ENCODE measurements around the gene WNK2. TPM values are rescaled to one million over a fixed set of nuclear protein-coding genes. Genes with fewer than 3 reads are reported as not detected.
A peak's percentile ranks its signal among the peaks of the same experiment; 100 is the strongest.

Gene WNK2
- total RNA-seq, 1 donor from 2014 or later: 12.6 TPM

DNA sequence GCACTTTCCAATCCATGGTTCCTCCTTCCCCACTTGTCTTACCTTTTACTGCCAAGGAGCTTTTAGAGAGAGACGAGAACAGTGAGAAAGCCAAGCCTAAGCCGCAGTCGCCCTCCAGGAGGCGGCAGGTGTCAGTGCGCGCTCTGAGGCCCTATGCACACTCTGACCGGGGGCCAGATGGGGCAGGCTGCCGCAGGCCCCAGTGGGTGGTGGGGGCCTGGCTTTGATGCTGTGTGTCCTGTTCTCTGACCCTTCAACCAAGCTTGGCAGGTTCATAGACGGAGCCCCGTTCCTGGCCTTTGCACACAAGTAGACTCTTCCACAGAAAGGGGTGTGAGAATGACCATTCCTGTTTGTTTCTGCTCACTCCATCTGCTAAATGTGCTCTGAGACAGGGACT, 77.3 kb downstream of the WNK2 start:
- DNase-seq (ENCODE audit: low spot score in 2 of 2) (peak in 1 of 2 donors; percentile 4), FAIRE-seq (no peak)

DNA sequence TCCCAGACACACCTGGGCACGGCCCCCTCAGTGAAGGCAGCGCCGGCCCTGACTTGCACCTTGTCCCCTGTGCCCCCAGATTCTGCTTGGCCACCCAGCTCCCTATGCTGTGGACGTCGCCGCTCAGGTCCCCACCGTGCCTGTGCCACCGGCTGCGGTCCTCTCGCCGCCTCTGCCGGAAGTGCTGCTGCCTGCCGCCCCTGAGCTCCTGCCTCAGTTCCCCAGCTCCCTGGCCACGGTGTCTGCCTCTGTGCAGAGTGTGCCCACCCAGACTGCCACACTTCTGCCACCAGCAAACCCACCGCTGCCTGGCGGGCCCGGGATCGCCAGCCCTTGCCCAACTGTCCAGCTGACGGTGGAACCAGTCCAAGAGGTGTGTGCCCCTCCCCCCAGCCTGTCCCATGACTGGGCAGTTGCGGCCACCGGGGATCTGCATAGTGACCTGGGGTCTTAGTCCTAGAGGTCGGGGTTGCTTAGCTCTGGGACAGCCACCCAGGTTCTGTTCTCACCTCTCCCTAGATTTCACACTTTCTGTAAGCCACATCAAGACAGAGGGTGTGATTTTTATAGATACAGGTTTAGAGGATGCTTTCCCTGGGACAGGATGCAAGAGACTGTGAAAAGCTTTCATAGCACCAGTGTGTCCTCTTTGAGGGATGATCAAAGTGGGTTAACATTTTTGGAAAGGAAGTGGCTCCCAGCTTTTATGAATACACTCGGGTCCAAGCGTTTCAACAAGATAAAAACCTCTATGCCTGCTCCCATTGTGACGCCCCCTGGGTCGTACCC, 78.0 kb downstream of the WNK2 start:
- DNase-seq (ENCODE audit: low spot score in 2 of 2) (peak in 1 of 2 donors; percentile 6), FAIRE-seq (no peak)

DNA sequence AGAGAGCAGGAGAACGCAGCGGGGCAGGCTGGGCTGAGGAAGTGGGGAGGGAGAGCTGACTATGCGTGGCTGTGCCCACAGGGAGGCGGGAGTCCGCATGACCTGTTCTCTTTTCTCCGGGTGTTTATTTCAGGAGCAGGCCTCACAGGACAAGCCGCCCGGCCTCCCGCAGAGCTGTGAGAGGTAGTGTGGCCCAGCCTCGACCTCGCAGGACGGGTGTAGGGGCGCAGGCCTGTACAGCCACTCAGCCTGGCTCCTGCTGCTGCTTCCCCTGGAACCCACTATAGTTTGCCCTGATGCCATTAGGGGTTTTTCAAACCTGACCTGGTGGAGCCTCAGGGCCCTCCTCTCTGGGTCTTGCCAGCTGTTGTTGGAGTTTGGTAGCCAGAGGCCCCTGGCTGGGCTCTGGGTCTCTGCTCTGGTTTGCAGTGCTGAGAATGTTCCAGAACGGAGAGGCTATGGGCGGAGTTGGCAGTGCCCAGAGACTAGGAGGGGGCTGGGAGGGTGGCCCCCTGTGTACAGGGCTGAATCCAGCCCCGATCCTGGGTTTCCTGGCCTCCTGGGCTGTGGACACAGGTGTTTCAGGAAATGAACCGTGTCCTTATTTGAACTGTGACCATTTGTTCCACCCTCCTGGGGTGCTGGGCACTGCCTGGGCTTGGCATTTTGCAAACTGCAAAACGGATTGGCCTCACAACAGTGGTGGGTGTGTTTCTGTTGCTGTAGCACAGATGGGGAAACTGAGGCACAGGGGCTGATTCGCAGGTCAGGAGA, 78.8 kb downstream of the WNK2 start:
- peak in 1 of 2 donors; percentile 6 for DNase-seq (ENCODE audit: low spot score in 2 of 2)

DNA sequence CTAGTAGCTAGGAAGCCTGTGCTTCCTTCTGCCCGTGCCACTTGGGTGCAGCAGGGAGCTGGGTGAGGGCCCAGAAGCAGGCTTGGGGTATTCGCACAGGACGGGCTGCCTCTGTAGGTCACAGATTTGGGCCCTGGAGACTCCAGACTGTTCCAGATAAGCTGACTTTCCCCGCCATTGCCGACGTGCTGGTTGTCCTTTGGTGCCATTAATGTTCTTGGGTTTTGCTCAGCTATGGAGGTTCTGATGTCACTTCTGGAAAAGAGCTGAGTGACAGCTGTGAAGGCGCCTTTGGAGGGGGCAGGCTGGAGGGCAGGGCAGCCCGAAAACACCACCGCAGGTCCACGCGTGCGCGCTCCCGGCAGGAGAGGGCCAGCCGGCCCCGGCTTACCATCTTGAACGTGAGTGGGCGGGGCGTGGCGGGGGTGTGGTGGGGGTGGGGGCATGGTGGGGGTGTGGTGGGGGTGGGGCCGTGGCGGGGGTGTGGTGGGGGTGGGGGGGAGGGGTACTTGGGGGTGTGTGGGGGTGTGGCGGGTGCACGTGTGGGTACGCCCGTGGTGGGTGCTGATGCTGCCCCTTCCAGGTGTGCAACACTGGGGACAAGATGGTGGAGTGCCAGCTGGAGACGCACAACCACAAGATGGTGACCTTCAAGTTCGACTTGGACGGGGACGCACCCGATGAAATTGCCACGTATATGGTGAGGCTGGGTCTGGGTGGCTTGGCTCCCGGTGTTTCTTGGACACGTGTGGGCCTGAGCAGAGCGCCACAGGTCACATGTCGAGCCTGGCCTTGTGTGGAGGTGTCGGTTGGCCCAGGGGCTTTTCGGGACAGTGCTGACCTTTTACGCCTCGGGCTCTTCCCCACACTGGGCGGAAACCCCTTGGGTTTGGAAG, 79.6 kb downstream of the WNK2 start:
- DNase-seq (ENCODE audit: low spot score in 2 of 2) (peak in 1 of 2 donors; percentile 10), FAIRE-seq (no peak)

More for the DNA sequence above, 78.8 kb downstream of the WNK2 start:
- FAIRE-seq: no peak

DNA sequence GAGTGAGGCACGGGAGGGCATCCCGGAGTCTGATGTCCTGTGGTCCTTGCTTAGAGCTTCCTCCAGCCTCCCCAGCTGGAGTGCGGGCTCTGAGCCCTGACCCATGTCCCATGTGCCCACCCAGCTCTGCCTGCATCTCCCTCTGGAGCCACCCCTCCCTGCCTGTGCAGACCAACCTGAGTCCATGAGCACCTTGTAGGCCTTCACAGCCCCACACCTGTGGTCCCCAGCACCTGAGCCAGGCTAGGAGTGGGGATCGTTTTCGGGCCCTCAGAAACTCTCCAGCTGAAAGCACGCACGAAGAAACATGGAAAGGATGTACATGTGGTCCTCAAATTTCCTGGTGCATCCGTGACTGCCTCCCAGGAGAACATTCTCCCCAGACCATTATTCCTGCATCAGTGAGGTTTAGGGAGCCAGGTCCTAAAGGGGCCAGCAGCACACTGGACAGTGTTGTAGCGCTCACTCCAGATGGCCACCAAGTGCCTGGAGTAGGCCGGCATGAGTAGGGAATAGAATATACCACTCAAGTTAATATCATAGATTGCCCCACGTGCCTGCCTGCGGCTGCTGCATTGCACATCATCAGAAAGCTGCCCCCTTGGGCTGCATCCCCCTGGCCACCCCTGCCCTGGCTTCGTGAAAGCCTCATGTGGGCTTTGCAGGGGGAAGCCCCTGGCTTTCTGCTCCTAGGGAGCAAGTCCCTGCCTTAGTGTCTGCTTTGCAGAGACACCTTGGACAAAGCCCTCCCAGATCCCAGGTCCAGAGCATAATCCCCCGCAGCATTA, 80.6 kb downstream of the WNK2 start:
- no peak for FAIRE-seq
- DNase-seq (ENCODE audit: low spot score in 2 of 2): peak in 1 of 2 donors; percentile 8

DNA sequence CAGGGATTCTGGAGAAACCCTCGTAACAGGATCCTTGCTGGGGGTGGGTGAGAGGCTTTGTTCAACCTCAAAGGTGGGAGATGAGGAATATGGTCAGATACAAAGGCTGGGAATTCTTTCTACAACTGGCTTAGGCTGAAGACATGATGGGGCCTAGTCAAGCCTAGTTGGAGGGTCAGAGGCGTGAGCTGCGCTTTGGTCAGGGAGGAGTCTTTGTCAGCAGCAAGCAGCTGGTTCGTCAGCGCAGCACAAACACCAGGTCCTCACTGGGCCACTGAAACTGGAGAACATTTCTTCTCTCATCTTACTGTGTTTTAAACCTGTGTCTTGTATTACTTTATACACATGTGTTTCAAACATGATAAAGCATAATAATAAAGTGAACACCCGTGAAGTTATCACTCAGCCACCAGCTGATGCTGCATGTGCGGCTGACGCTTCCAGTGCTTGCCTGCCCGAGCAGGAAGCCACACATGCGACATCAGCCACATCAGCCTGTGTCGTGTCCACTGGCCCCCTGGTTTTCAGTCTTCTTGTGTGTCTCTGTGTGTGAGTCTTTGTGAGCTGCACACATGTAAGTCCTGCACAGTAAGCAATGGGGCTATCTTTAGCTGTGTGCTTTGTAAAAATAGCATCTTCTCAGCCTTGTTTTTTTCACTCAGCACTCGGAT, 81.5 kb downstream of the WNK2 start:
- no peak for FAIRE-seq
- peak in 1 of 2 donors; percentile 49 for DNase-seq (ENCODE audit: low spot score in 2 of 2)

DNA sequence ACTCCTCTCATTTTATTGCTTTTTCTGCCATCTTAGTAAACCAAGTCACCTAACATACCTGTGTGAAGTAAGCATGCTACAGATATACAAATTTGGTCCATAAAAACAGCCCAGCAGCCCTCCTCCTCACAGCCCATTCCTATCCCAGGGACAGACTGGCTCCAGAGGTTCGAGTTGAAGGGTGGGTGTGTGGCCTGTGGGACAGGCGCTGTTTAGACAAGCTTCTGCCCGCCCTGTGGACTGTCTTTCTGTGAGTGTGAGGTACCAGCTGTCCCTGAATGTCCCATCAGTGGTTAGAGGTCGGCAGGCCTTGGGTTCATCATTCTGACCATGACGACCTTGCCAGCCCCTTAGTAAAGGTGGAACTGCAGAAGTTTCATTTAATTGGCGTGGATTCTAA, 82.0 kb downstream of the WNK2 start:
- DNase-seq (ENCODE audit: low spot score in 2 of 2): no peak

DNA sequence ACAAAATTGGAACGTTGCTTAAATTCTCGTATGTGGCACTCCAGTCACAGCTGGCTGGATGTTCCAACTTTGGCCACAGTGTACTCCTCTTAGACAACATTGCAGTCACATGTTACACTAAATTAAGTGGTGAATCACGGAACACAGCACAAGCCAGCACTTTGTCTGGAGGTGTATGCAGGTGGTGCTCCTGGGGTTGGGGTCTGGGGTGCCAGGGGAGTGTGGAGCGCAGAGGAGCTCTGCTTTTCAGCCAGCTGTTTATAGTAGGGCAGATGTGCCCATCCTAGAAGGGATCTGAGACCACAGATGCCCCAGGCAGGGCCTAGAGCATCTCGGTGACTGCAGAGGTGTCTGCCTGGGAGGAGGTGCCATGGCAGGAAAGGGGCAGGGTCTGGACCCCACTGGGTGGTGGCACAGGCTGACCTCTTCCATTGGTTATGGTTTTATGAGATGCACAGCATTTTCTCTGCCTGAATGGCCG, 82.6 kb downstream of the WNK2 start:
- FAIRE-seq (no peak), DNase-seq (ENCODE audit: low spot score in 2 of 2) (peak in 1 of 2 donors; percentile 14)

More for the DNA sequence above, 82.0 kb downstream of the WNK2 start:
- no peak for FAIRE-seq

DNA sequence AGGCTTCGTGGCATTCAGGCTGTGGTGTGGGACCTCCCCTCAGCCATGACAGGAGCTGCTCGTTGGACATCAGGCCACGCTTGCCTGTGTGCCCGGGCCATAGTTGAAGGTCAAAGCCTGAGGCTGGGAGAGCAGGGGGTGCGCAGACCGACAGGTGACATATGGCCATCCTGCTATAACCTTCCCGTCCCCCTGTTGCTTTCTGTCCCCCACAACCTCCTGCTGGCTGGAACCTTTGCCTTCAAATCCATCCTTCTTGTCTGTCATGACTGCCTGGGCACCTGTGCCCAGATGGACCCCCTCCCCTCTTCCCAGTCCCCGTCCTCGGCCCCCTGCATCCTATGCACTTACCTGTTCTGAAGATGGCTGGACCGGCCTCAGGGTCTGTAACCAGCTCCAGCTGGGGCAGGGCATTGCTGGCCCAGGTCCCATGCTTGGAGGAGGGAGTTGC, 83.2 kb downstream of the WNK2 start:
- DNase-seq (ENCODE audit: low spot score in 2 of 2) (peak in 1 of 2 donors; percentile 7), FAIRE-seq (no peak)

DNA sequence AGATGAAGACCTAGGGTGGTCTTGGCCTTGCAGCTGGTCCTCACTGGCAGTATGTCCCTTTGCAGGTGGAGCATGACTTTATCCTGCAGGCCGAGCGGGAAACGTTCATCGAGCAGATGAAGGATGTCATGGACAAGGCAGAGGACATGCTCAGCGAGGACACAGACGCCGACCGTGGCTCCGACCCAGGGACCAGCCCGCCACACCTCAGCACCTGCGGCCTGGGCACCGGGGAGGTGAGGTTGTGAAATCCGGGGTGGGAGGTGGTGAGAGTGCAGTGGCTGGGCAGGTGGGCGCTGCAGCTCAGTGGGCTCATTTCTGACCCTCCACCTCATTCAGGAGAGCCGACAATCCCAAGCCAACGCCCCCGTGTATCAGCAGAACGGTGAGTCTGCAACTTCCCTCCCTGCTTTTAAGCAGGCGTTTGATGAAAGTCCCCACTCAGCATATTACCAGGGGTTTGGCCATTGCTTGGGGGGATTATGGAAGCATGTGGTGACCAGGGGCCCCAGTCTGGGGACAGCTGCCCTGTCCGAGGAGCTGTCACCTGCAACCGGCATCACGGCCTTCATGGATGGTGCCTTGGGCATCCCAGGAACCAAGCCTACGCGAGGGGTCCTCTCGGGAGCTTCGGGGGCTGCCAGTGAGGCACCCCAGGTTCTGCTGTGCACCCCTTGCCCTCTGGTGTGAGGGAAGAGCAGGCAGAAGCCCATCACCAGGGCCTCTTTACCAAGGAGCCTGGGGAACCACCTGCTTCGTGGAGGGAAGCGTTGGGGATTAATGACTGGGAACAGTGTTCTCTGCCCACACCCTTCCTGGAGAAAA, 84.0 kb downstream of the WNK2 start:
- DNase-seq (ENCODE audit: low spot score in 2 of 2): no peak
- FAIRE-seq: no peak

DNA sequence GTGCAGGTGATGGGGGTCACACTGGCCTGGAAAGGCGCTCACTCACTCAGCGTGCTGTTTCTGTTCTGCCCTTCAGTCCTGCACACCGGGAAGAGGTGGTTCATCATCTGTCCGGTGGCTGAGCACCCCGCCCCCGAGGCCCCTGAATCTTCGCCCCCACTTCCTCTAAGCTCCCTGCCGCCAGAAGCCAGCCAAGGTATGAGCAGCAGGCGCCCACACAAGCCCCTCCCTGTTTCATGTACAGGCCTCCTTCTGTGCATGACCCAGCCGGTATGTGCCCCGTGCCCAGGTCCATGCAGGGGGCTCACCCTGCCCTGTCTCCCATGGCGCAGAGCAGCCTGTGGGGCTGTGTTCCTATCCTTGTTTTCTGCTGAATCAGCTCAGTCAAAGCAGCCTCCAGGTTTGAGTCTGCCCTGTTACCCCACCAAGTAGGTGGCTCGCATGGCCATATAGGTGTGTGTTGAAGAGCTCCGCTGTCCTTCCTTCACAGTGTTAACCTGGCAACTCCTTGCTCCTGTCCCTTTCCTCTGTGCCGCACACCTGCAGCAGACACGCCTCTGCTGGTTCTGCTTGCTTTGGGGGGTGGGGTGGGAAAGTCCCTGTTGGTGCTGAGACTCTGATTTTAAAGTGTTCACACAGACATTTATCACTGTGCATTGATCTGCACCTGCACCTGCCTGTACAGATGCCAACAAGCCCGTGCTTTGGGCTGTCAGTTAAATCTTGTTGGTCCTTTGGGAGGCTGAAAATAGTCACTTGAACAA, 84.8 kb downstream of the WNK2 start:
- FAIRE-seq: no peak

DNA sequence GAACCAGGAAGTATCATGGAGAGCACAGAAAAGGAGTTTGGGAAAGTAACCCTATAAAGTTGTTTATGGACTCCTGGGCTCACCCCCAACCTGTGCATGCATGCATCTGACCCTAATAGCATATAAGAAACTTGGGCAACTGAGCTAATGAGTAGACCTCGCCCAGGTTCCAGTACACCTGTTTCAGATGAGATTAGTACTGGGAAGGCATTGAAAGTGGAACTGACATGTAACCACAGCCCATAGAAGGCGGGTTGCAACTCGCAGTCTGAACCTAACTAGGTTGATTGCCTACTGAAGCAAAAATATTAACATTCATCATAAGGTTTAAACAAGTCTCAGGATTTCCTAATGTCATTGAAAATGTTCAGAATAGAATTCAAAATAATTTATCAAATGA, 87.0 kb downstream of the WNK2 start:
- FAIRE-seq (no peak), DNase-seq (ENCODE audit: low spot score in 2 of 2) (no peak)

More for the DNA sequence above, 84.8 kb downstream of the WNK2 start:
- DNase-seq (ENCODE audit: low spot score in 2 of 2): peak in 1 of 2 donors; percentile 3

DNA sequence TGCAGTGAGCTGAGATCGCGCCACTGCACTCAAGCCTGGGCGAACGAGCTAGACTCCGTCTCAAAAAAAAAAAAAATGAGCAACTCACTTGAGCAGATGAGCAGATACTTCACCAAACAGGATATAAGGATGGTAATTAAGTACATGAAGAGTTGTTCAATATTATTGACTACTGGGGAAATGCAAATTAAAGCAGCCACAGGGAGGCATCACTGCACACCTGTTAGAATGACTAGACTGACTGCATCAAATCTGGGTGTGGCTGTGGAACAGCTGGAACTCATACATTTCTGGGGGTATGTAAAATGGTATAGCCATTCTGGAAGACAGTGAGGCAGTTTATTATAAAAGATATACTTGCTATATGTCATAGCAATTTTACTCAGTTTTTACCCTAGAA, 93.0 kb downstream of the WNK2 start:
- DNase-seq (ENCODE audit: low spot score in 2 of 2) (no peak), FAIRE-seq (no peak)

DNA sequence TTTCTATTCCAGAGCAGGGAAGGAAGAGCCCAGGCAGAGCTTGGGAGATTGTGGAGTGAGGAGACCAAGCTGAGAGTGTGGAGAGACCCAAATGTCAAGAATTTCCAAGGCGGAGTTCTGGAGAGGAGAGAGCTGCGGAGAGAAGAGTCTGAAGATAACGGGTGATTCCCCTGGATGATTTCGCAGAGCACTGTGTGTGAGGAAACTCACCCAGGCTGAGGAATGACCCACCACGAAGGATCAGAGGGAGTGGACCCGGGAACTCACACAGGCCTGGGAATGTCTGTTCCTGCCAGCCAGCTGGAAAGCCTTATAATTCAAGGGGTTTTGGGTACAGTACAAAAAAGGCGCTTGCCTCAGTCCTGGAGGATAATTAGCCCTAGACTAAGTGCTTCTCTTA, 94.2 kb downstream of the WNK2 start:
- FAIRE-seq (no peak), DNase-seq (ENCODE audit: low spot score in 2 of 2) (no peak)

DNA sequence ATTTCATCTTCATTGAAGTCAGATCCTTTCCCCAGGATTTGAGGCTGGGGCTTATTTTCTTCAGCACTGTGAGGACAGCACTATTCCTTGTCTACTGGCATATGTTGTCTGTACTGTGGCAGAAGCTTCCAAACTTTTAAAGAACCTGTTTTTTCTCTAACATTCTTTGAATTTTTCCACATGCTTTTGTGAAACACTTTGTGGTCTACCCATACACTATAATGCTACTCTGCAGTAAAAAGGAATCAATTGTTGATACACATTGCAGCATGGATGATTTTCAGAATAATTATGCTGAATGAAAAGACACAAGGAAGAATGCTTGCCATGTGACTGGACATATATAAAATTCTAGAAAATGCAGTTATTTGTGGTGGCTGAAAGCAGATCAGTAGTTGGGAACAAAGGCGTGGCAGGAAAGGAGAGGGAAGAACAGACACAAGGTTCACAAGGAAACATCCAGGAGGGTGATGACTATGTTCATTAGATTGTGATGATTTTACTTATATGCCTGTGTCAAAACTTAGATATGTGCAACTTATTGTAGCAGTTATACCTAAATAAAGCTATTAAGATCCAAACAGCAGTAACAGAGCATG, 96.8 kb downstream of the WNK2 start:
- no peak for DNase-seq (ENCODE audit: low spot score in 2 of 2)
- no peak for FAIRE-seq

DNA sequence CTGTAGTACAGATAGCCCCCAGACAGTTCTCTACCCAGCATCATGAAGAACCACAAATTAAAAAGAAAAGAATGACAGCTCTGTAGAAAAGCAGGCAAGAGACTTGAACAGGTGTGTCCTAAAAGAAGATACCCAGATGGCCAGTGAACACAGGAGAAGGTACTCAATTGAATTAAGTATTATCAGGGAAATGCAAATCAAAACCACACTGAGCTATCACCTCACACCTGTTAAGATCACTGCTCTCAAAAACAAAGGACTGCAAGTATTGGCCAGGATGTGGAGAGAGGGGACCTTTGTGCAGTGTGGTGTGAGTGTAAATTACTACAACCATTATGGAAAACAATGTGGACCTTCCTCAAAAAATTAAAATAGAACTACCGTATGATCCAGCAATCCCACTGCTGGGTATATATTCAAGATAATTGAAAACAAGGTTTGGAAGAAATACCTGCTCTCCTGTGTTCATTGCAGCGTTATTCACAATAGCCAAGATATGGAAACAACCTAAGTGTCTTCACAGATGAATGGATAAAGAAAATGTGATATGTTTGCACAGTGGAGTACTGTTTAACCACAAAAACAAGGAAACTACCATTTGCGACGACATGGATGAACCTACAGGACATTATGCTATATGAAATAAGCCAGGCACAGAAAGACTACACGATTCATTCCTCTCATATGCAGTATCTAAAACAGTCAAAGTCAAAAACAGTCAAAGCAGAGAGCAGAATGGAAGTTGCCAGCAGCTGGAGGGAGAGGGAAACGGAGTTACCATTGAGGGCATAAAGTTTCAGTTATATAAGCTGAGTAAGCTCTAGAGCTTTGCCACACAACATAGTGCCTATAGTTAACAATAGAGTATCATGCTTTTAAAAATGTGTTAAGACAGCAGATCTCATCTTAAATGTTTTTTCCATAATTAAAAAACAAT, 102.6 kb downstream of the WNK2 start:
- FAIRE-seq (no peak), DNase-seq (ENCODE audit: low spot score in 2 of 2) (no peak)

Measured in frontal cortex (tissue), 4 donors.